Body of pancreas (tissue), 4 donors: ENCODE results near the gene TSHZ2.

Source experiments
- CTCF ChIP-seq, 7 experiments: fragments of 450-650 bp in 4 of 7; fragments of 200-600 bp in 3 of 7; sonication (generic) in 3 of 7; IDR thresholded peaks; one replicate each; pipeline ENCODE4 v1.5.1; 2016 to 2019; ENCODE audit warnings: antibody characterized with exemption in 7 of 7
- POLR2A ChIP-seq, 3 donors: fragments of 450-650 bp; IDR thresholded peaks; one replicate each; pipeline ENCODE4 v1.6.1; 2016; ENCODE audit warnings: antibody characterized with exemption in 3 of 3, mild to moderate bottlenecking in 2 of 3

GRCh38 chr20:53330601-53331140 is 358.5 kb downstream of the TSHZ2 start:
- TF ChIP-seq POLR2A (IDR thresholded peaks at IDR 0.05) (no peak), CTCF (IDR thresholded peaks at IDR 0.05) (no peak)
